CD8-positive, alpha-beta memory T cell (primary cell): Measurements from ENCODE around the gene XK. TPM values are rescaled to one million over a fixed set of nuclear protein-coding genes. Genes with fewer than 3 reads are reported as not detected.

Experiments used
- CTCF ChIA-PET: fragments of 350-600 bp; sonication (Branson Sonifier 250); formaldehyde crosslinking; loops from one replicate; lab custom pipeline; 2021; ENCODE audit warnings: antibody characterized with exemption; lab: Charles Lee
- POLR2A ChIA-PET: fragments of 350-600 bp; sonication (Branson Sonifier 250); formaldehyde crosslinking; loops from one replicate; lab custom pipeline; 2021; ENCODE audit warnings: antibody characterized with exemption; lab: Charles Lee
- DNase-seq, 5 donors: peaks; one replicate each; pipeline versions ENCODE4 v3.0.0 to v3.0.0-alpha.2; 2020 to 2022; ENCODE audit warnings: mixed read lengths in 1 of 5
- H3K27ac ChIP-seq: one replicate; pipeline ENCODE4 v1.7.0; 2013; ENCODE audit warnings: low read depth, mild to moderate bottlenecking, low read length, moderate library complexity
- H3K27me3 ChIP-seq: 2 replicates; pipeline ENCODE4 v1.7.0; 2013; ENCODE audit warnings: low read length, mild to moderate bottlenecking; ENCODE audit not compliant: insufficient read depth, poor library complexity, severe bottlenecking
- H3K36me3 ChIP-seq: 2 replicates; pipeline ENCODE4 v1.7.0; 2013; ENCODE audit warnings: mild to moderate bottlenecking, low read length, moderate library complexity; ENCODE audit not compliant: insufficient read depth
- H3K4me1 ChIP-seq: 2 replicates; pipeline ENCODE4 v1.7.0; 2013; ENCODE audit warnings: mild to moderate bottlenecking, low read length, moderate library complexity; ENCODE audit not compliant: insufficient read depth
- H3K4me3 ChIP-seq: 2 replicates; pipeline ENCODE4 v1.7.0; 2013; ENCODE audit warnings: mild to moderate bottlenecking, low read length
- H3K9me3 ChIP-seq: 2 replicates; pipeline ENCODE4 v1.7.0; 2013; ENCODE audit warnings: mild to moderate bottlenecking, low read length
- H3K27ac Mint-ChIP-seq, 8 donors: one replicate each; pipeline ENCODE4 v1.8.0; 2020 to 2021; ENCODE audit warnings: mixed read lengths in 8 of 8, mild to moderate bottlenecking in 6 of 8, inconsistent platforms in 3 of 8, moderate library complexity in 3 of 8
- H3K27me3 Mint-ChIP-seq, 2 donors: one replicate each; pipeline ENCODE4 v1.8.0; 2020 to 2021; ENCODE audit warnings: mixed read lengths in 2 of 2, mild to moderate bottlenecking in 1 of 2, moderate library complexity in 1 of 2
- H3K36me3 Mint-ChIP-seq, 3 donors: one replicate each; pipeline ENCODE4 v1.8.0; 2020 to 2021; ENCODE audit warnings: mixed read lengths in 3 of 3, inconsistent platforms in 1 of 3, mild to moderate bottlenecking in 1 of 3
- H3K4me1 Mint-ChIP-seq, 3 donors: one replicate each; pipeline ENCODE4 v1.8.0; 2020 to 2021; ENCODE audit warnings: mixed read lengths in 3 of 3, inconsistent platforms in 1 of 3, mild to moderate bottlenecking in 1 of 3
- H3K4me3 Mint-ChIP-seq, 7 donors: one replicate each; pipeline ENCODE4 v1.8.0; 2020 to 2021; ENCODE audit warnings: mixed read lengths in 7 of 7, mild to moderate bottlenecking in 6 of 7, moderate library complexity in 4 of 7, inconsistent platforms in 2 of 7
- H3K9me3 Mint-ChIP-seq, 5 donors: one replicate each; pipeline ENCODE4 v1.8.0; 2020 to 2022; ENCODE audit warnings: mixed read lengths in 5 of 5, mild to moderate bottlenecking in 3 of 5, moderate library complexity in 2 of 5, inconsistent platforms in 1 of 5
- polyA plus RNA-seq: library from polyadenylated mRNA; unstranded; fragments of 300-500 nt; fragmentation: Illumina TruSeq; gene quantifications from one replicate; pipeline ENCODE4 v1.2.3, GENCODE V29; 2021
- total RNA-seq, 2 experiments: library from RNA; stranded (reverse); gene quantifications; one replicate each; pipeline ENCODE4 v1.2.3, GENCODE V29; 2021

XK gene
- total and polyA plus RNA-seq, 3 experiments from 2014 or later = 0.22 to 0.27 TPM; not detected in 1

- H3K27ac Mint-ChIP-seq = no peak overlapping the region
- ChIA-PET POLR2A (no interaction called here), CTCF (no interaction called here)
- Histone ChIP-seq H3K4me1 (no peaks in the 10 kb centered on the region), H3K4me3 (no peak overlapping the region), H3K27ac (no peak overlapping the region), H3K27me3 (no peaks in the 10 kb centered on the region), H3K9me3 (no peaks in the 10 kb centered on the region), H3K36me3 (no peaks in the 10 kb centered on the region)
- H3K4me3 Mint-ChIP-seq = no peak overlapping the region
- H3K4me1 Mint-ChIP-seq = no peaks in the 10 kb centered on the region
- H3K27me3 Mint-ChIP-seq = peaks cover 0 to 5% of the 10 kb centered on the region in 2 donors
- H3K36me3 Mint-ChIP-seq = no peaks in the 10 kb centered on the region
- H3K9me3 Mint-ChIP-seq = no peaks in the 10 kb centered on the region
- no peak for DNase-seq
Measured at GRCh38 chrX:37712458-37712857, 26.9 kb downstream of the XK start.

GRCh38 chrX:37714479-37714878 is 28.9 kb downstream of the XK start:
- no peak for DNase-seq
- H3K27me3 ChIP-seq = no peaks in the 10 kb centered on the region
- POLR2A ChIA-PET = no interaction called here
- Mint-ChIP-seq H3K36me3 (no peaks in the 10 kb centered on the region), H3K9me3 (peaks cover 0 to 8% (median 3%) of the 10 kb centered on the region in 5 donors), H3K27me3 (peaks cover 0 to 3% of the 10 kb centered on the region in 2 donors), H3K4me3 (no peak overlapping the region), H3K27ac (no peak overlapping the region), H3K4me1 (no peaks in the 10 kb centered on the region)
- no peaks in the 10 kb centered on the region for H3K4me1 ChIP-seq
- no peak overlapping the region for H3K27ac ChIP-seq
- H3K36me3 ChIP-seq = no peaks in the 10 kb centered on the region
- H3K9me3 ChIP-seq = no peaks in the 10 kb centered on the region
- CTCF ChIA-PET = no interaction called here
- no peak overlapping the region for H3K4me3 ChIP-seq

- DNase-seq = no peak
- Mint-ChIP-seq H3K4me1 (no peaks in the 10 kb centered on the region), H3K4me3 (no peak overlapping the region), H3K27me3 (peaks cover 0 to 3% of the 10 kb centered on the region in 2 donors), H3K9me3 (peaks cover 0 to 8% (median 3%) of the 10 kb centered on the region in 5 donors), H3K27ac (no peak overlapping the region), H3K36me3 (no peaks in the 10 kb centered on the region)
- ChIA-PET CTCF (no interaction called here), POLR2A (no interaction called here)
- Histone ChIP-seq H3K4me1 (no peaks in the 10 kb centered on the region), H3K27ac (no peak overlapping the region), H3K27me3 (no peaks in the 10 kb centered on the region), H3K4me3 (no peak overlapping the region), H3K36me3 (no peaks in the 10 kb centered on the region), H3K9me3 (no peaks in the 10 kb centered on the region)
Measured at GRCh38 chrX:37716602-37717001, 31.0 kb downstream of the XK start.

GRCh38 chrX:37717708-37718107 is 32.1 kb downstream of the XK start:
- ChIA-PET POLR2A (no interaction called here), CTCF (no interaction called here)
- Mint-ChIP-seq H3K9me3 (peaks cover 0 to 8% (median 3%) of the 10 kb centered on the region in 5 donors), H3K27ac (no peak overlapping the region), H3K4me3 (no peak overlapping the region), H3K36me3 (peaks cover 0 to 2% (median 0%) of the 10 kb centered on the region in 3 donors), H3K27me3 (peaks cover 3 to 6% of the 10 kb centered on the region in 2 donors), H3K4me1 (no peaks in the 10 kb centered on the region)
- no peak overlapping the region for H3K27ac ChIP-seq
- no peak for DNase-seq
- no peaks in the 10 kb centered on the region for H3K27me3 ChIP-seq
- no peaks in the 10 kb centered on the region for H3K36me3 ChIP-seq
- H3K4me3 ChIP-seq = no peak overlapping the region
- H3K4me1 ChIP-seq = no peaks in the 10 kb centered on the region
- H3K9me3 ChIP-seq = no peaks in the 10 kb centered on the region

GRCh38 chrX:37722595-37722994 is 37.0 kb downstream of the XK start:
- Mint-ChIP-seq H3K4me1 (no peaks in the 10 kb centered on the region), H3K4me3 (no peak overlapping the region), H3K9me3 (peaks cover 0 to 8% (median 3%) of the 10 kb centered on the region in 5 donors), H3K27me3 (peaks cover 3 to 6% of the 10 kb centered on the region in 2 donors), H3K27ac (no peak overlapping the region), H3K36me3 (peaks cover 0 to 2% (median 0%) of the 10 kb centered on the region in 3 donors)
- Histone ChIP-seq H3K27me3 (no peaks in the 10 kb centered on the region), H3K9me3 (no peaks in the 10 kb centered on the region), H3K27ac (no peak overlapping the region), H3K4me1 (no peaks in the 10 kb centered on the region), H3K4me3 (no peak overlapping the region), H3K36me3 (no peaks in the 10 kb centered on the region)
- no peak for DNase-seq
- ChIA-PET POLR2A (no interaction called here), CTCF (no interaction called here)

GRCh38 chrX:37726346-37726745 is 40.8 kb downstream of the XK start:
- no peaks in the 10 kb centered on the region for H3K4me1 ChIP-seq
- H3K4me3 ChIP-seq = no peak overlapping the region
- peaks cover 2 to 6% of the 10 kb centered on the region in 2 donors for H3K27me3 Mint-ChIP-seq
- H3K9me3 Mint-ChIP-seq = no peaks in the 10 kb centered on the region
- H3K27me3 ChIP-seq = no peaks in the 10 kb centered on the region
- no peak overlapping the region for H3K27ac Mint-ChIP-seq
- no peaks in the 10 kb centered on the region for H3K9me3 ChIP-seq
- POLR2A ChIA-PET = no interaction called here
- no peak overlapping the region for H3K27ac ChIP-seq
- CTCF ChIA-PET = no interaction called here
- no peak for DNase-seq
- peaks cover 0 to 2% (median 0%) of the 10 kb centered on the region in 3 donors for H3K36me3 Mint-ChIP-seq
- H3K4me1 Mint-ChIP-seq = no peaks in the 10 kb centered on the region
- H3K4me3 Mint-ChIP-seq = no peak overlapping the region
- no peaks in the 10 kb centered on the region for H3K36me3 ChIP-seq

- no peaks in the 10 kb centered on the region for H3K27me3 ChIP-seq
- POLR2A ChIA-PET = no interaction called here
- H3K9me3 ChIP-seq = no peaks in the 10 kb centered on the region
- Mint-ChIP-seq H3K36me3 (no peaks in the 10 kb centered on the region), H3K9me3 (no peaks in the 10 kb centered on the region), H3K4me1 (peaks cover 14 to 18% (median 17%) of the 10 kb centered on the region in 3 donors), H3K4me3 (peak overlapping the region in 1 of 7 donors; percentile 35), H3K27me3 (peaks cover 0 to 5% of the 10 kb centered on the region in 2 donors), H3K27ac (peak overlapping the region in 1 of 8 donors; percentile 72)
- peak; percentile 60 to 84 (median 62) for DNase-seq
- no peaks in the 10 kb centered on the region for H3K4me1 ChIP-seq
- H3K36me3 ChIP-seq = no peaks in the 10 kb centered on the region
- H3K4me3 ChIP-seq = no peak overlapping the region
- CTCF ChIA-PET = interaction anchor here (0.6 to 8.4 kb wide), 20 partner anchors 9 to 422 kb away, joined by 3 to 118 read pairs (median 4); no protein-coding TSS in a partner anchor
- H3K27ac ChIP-seq = no peak overlapping the region
Measured at GRCh38 chrX:37745354-37745753, 59.8 kb downstream of the XK start.

- H3K36me3 ChIP-seq = no peaks in the 10 kb centered on the region
- CTCF ChIA-PET = interaction anchor here (0.6 to 8.4 kb wide), 18 partner anchors 9 to 422 kb away, joined by 3 to 118 read pairs (median 4); no protein-coding TSS in a partner anchor
- no peak overlapping the region for H3K27ac ChIP-seq
- Mint-ChIP-seq H3K4me3 (no peak overlapping the region), H3K36me3 (no peaks in the 10 kb centered on the region), H3K27me3 (peaks cover 0 to 5% of the 10 kb centered on the region in 2 donors), H3K27ac (peak overlapping the region in 1 of 8 donors; percentile 23), H3K9me3 (no peaks in the 10 kb centered on the region), H3K4me1 (peaks cover 14 to 18% (median 17%) of the 10 kb centered on the region in 3 donors)
- H3K4me1 ChIP-seq = no peaks in the 10 kb centered on the region
- no peak for DNase-seq
- no peak overlapping the region for H3K4me3 ChIP-seq
- no peaks in the 10 kb centered on the region for H3K27me3 ChIP-seq
- POLR2A ChIA-PET = no interaction called here
- no peaks in the 10 kb centered on the region for H3K9me3 ChIP-seq
Measured at GRCh38 chrX:37745835-37746217, 60.2 kb downstream of the XK start.
